ENCODE measurements around the gene GKN2.

The GKN2 gene

GRCh38 chr2:68952887-68953521 lies at the start of gene GKN2:
TSS of gene GKN2 (minus strand) at chr2:68952893. CDS start at chr2:68952861, 32 bp downstream.
- DNase-seq (ENCODE audit: low read depth) = no peak

DNA sequence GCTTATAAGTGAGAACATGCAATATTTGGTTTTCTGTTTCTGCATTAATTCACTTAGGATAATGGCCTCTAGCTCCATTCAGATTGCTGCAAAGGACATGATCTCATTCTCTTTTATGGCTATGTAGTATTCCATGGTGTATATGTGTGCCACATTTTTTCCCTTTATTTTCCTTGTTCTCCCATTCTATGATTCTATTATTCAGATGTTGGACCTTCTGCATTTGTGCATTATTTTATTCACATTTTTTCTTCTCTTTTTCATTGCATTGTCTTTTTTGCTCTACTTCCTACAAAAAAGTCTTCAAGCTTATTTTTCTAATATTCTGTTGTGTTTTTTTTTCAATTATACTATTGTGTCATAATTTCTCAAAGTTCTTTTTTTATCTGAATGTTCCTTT lies 49.2 kb upstream of the GKN2 start:
- DNase-seq (ENCODE audit: low read depth) = no peak

- DNase-seq (ENCODE audit: low read depth) = no peak
Observed at GRCh38 chr2:68997401-68997800, 44.7 kb upstream of the GKN2 start.

DNA sequence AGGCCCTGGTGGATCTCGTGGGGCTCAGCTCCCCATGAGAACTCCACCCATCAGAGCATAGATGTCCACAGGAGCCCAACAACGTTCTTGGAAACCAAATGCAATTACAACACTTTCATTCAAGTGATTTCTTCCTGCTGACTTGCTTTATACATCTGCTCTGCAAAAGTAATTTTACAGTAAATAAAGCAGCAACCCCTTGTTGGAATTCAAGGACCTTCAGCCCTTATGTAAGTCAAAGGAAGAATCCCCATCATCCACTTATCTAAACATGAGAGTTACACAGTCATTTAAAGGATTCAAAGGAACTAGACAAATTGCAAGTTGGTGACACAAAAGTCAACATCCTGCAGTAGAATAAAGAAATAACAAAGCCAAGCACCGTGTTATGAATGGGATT lies 43.2 kb upstream of the GKN2 start:
- DNase-seq (ENCODE audit: low read depth) = no peak

DNA sequence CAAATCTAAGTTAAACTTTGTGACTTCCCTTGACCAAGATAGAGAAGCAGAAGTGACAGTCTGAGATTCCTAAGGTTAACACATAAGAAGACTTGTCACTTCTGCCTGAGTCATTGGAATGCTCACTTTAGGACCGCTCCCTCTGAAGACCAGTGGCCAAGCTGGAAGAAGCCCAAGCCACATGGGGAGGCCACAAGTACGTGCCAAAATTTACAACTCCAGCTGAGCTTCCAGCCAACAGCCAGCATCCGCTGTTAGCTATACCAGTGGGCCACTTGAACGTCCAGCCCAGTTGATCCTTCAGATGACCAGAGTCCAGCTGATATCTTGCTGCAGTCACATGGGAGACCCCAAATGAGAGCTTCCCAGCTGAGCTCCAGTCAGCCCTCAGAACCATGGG lies 42.2 kb upstream of the GKN2 start:
- no peak for DNase-seq (ENCODE audit: low read depth)

- no peak for DNase-seq (ENCODE audit: low read depth)
Observed at GRCh38 chr2:68993660-68994059, 41.0 kb upstream of the GKN2 start.

- no peak for DNase-seq (ENCODE audit: low read depth)
Observed at GRCh38 chr2:68992933-68993332, 40.2 kb upstream of the GKN2 start.

DNA sequence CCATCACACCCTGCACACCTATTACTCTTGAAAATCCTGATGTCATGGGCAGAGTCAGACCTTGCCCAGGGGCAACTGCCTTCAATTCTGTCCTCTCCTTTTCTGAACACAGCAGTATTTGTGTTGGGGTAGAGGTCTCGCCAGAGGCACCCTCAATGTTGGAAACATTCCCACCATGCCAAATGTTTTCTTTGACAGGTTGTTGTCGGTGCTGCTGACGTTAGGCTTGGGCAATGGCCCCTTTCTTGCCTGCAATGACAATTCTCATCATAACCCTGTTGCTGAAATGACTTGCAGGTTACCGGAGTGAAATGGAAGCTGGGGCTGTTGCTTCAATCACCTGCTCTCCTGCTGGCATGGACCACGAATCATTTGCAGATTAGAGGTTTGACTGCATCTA lies 39.6 kb upstream of the GKN2 start:
- no peak for DNase-seq (ENCODE audit: low read depth)

GRCh38 chr2:68989035-68989434 lies 36.3 kb upstream of the GKN2 start:
- no peak for DNase-seq (ENCODE audit: low read depth)

- DNase-seq (ENCODE audit: low read depth) = no peak
Observed at GRCh38 chr2:68987021-68987503, 34.4 kb upstream of the GKN2 start.

DNA sequence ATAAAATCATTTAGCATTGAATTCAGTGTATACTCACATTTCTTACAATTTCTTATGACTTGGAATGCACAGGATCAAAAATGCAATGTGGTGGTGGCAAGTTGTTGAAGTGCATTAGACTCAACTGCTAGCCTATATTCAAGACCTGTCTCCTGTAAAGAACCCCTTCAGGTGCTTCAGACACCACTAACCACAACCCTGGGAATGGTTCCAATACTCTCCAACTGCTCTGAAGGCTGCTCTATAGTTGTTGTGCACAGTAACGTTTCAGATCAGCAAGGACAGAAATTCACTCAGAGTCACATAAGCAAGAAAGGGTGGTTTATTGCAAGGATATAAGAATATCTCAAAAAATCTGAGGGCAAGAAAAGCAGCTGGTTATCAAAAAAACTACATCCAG lies 28.3 kb upstream of the GKN2 start:
- no peak for DNase-seq (ENCODE audit: low read depth)

DNA sequence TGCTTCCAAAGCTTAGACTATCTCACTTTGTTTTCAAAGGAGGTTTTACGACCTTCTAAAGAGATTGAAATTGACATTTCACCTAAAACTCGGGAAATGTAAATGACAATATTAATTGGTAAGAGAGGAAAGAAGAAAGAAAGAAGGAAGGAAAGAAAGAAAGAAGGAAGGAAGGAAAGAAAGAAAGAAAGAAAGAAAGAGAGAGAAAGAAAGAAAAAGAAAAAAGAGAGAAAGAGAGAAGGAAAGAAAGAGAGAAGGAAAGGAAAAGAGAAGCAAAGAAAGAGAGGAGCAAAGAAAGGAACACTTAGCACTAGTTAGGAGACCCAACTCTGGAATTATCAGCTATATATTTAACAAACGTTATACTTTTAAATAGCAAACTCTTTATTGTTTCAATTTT lies 25.4 kb upstream of the GKN2 start:
- DNase-seq (ENCODE audit: low read depth) = no peak

GRCh38 chr2:68977453-68977852 lies 24.8 kb upstream of the GKN2 start:
- no peak for DNase-seq (ENCODE audit: low read depth)

DNA sequence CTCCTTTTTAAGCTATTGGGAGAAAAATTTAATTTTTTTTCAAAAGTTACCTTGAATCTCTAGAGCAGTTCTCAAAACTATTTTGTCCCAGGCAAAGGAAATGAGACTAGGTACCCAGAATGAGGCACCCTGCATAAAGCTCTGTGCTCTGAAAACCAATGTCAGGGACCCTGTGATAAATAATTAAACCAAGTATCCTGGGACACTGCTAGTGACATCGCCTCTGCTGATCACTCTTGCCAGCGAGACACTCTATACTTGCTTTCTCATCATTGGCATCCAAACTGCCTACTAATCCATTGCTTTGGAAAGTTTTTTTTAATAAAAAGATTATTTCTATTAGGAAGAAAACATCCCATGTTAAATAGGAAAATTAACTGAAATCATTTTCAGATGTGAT lies 23.2 kb upstream of the GKN2 start:
- no peak for DNase-seq (ENCODE audit: low read depth)

GRCh38 chr2:68974946-68975665 lies 22.4 kb upstream of the GKN2 start:
- no peak for DNase-seq (ENCODE audit: low read depth)

- no peak for DNase-seq (ENCODE audit: low read depth)
Observed at GRCh38 chr2:68974251-68974650, 21.6 kb upstream of the GKN2 start, which contains the start of gene GKN1. TSS of gene GKN1 (plus strand) at chr2:68974636. CDS start at chr2:68974678, 42 bp downstream.

- DNase-seq (ENCODE audit: low read depth) = no peak
Observed at GRCh38 chr2:68971591-68972231, 19.0 kb upstream of the GKN2 start.

DNA sequence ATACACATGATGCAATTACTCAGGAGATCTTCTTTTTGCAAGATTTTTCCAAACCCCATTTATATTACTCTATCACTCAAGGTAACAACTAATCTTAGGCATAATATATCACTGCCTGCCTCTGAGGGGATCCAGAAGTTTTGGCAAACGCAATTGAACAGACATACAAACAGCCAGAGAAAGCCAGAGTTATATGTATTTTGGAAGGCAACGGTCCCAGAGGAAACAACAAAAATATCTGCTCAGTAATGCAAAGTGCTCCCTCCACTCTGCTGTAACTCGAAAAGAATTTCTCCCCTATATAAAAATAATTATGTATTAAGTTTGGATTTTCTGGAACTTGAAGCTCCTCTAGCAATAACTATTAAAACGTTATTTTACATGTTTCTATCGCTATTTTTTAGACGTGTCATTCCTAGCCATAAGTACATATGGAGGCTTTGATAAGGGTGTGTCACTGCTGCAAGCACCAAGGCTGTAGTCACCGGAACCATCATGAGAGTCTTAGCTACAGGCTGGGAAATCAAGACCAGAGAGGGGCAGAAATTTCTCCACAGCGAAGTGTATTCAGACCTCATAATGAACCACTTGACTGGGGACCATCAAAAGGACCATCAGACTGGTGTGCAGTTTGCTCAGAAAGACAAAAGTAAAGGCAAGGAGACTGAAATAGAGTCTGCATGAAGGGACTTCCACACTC lies 18.0 kb upstream of the GKN2 start:
- no peak for DNase-seq (ENCODE audit: low read depth)

GRCh38 chr2:68969736-68970490 lies 17.2 kb upstream of the GKN2 start:
- DNase-seq (ENCODE audit: low read depth) = no peak

DNA sequence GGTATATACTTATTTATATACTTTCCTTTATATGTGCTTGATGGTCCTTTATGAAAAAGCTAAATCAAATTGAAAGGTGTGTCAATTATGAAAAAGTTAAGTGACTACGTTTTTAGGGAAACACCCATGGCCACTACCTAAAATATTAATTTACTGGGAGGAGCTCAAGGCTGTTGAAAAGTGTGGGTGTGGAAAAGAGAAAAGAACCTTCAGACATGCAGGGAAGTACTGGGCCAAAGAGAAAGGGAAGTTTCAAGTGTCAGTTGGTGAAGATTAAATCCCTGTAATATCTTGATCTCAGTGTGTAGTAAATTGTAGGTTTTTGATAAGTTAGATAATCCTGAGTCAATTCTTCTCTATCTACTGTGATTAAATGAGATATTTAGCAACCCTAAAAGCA lies 15.5 kb upstream of the GKN2 start:
- DNase-seq (ENCODE audit: low read depth) = no peak

- no peak for DNase-seq (ENCODE audit: low read depth)
Observed at GRCh38 chr2:68964282-68964681, 11.6 kb upstream of the GKN2 start.

- DNase-seq (ENCODE audit: low read depth) = no peak
Observed at GRCh38 chr2:68961380-68961779, 8.7 kb upstream of the GKN2 start.
